Ovary (tissue), 3 donors: ENCODE results near the gene NT5M.

Experiments used
- EP300 ChIP-seq: sonication (generic); formaldehyde crosslinking; IDR thresholded peaks from one replicate; pipeline ENCODE4 v1.6.1; 2017; ENCODE audit warnings: antibody characterized with exemption
- TF ChIP-seq, protein P1 (sequence below), 3 donors: fragments of 450-650 bp in 2 of 3; fragments of 200-600 bp in 1 of 3; IDR thresholded peaks; one replicate each; pipeline versions ENCODE4 v1.5.1 to v1.8.0; 2016 to 2022; ENCODE audit warnings: antibody characterized with exemption in 3 of 3, mild to moderate bottlenecking in 1 of 3
- donor health status: DM: no; HTN: no; CAD: no.

DNA sequence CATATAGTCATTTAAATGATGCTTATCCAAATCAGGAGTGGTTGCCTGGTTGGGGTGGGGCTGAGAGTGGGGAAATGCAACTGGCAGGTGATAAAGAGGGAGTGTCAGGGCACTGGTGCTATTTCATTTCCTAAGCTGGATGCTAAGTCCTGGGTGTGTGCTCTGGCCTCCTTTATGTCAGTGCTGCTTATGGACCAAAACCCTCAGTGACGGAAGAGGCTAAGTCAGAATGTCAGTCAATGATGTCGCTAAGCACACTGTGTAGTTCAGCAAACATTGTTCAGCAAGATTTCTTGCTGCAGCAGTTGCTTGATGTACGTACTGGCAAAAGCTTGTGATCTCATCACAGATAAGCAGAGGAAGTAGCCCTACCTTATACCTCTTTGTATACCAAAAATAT lies 49.8 kb upstream of the NT5M start:
- TF ChIP-seq EP300, result no peak
- TF ChIP-seq, protein P1, sequence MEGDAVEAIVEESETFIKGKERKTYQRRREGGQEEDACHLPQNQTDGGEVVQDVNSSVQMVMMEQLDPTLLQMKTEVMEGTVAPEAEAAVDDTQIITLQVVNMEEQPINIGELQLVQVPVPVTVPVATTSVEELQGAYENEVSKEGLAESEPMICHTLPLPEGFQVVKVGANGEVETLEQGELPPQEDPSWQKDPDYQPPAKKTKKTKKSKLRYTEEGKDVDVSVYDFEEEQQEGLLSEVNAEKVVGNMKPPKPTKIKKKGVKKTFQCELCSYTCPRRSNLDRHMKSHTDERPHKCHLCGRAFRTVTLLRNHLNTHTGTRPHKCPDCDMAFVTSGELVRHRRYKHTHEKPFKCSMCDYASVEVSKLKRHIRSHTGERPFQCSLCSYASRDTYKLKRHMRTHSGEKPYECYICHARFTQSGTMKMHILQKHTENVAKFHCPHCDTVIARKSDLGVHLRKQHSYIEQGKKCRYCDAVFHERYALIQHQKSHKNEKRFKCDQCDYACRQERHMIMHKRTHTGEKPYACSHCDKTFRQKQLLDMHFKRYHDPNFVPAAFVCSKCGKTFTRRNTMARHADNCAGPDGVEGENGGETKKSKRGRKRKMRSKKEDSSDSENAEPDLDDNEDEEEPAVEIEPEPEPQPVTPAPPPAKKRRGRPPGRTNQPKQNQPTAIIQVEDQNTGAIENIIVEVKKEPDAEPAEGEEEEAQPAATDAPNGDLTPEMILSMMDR (IDR thresholded peaks at IDR 0.05), result no peak
